Midbrain (tissue), 1 donor: ENCODE results near the gene PRKCI.

Experiments used
- DNase-seq: peaks from one replicate; lab custom pipeline; 2025; lab: John Stamatoyannopoulos, UW

PRKCI gene

GRCh38 chr3:170346481-170347392 lies 124.5 kb downstream of the PRKCI start:
- no peak for DNase-seq

GRCh38 chr3:170350515-170351413 lies 128.5 kb downstream of the PRKCI start:
- DNase-seq: no peak

- DNase-seq: no peak
These were observed 130.7 kb downstream of the PRKCI start for GRCh38 chr3:170352936-170353335.

GRCh38 chr3:170353485-170353884 lies 131.3 kb downstream of the PRKCI start:
- no peak for DNase-seq

- DNase-seq: no peak
These were observed 132.5 kb downstream of the PRKCI start for GRCh38 chr3:170354760-170355159.
